Spinal cord (tissue), 10 donors: Measurements from ENCODE around the gene TRIM66. TPM values are rescaled to one million over a fixed set of nuclear protein-coding genes. Genes with fewer than 3 reads are reported as not detected.

Experiments
- DNase-seq, 6 donors: peaks; one replicate each; pipeline versions ENCODE4 v3.0.0 to v3.0.0-alpha.2; 2013 to 2015; ENCODE audit warnings: low spot score in 6 of 6, low read depth in 4 of 6
- H3K27ac ChIP-seq: one replicate; pipeline ENCODE4 v1.5.1; 2013; ENCODE audit warnings: low read depth, low read length, control low read depth
- H3K27me3 ChIP-seq: one replicate; pipeline ENCODE4 v1.6.1; 2013; ENCODE audit warnings: low read length; ENCODE audit not compliant: control insufficient read depth, insufficient read depth
- H3K36me3 ChIP-seq: one replicate; pipeline ENCODE4 v1.6.1; 2013; ENCODE audit warnings: low read length; ENCODE audit not compliant: control insufficient read depth, insufficient read depth
- H3K4me1 ChIP-seq: one replicate; pipeline ENCODE4 v1.6.1; 2013; ENCODE audit warnings: low read length; ENCODE audit not compliant: control insufficient read depth, insufficient read depth
- H3K4me3 ChIP-seq: one replicate; pipeline ENCODE4 v1.5.1; 2013; ENCODE audit warnings: low read depth, low read length, control low read depth
- H3K9me3 ChIP-seq: one replicate; pipeline ENCODE4 v1.6.1; 2013; ENCODE audit warnings: low read length; ENCODE audit not compliant: control insufficient read depth, insufficient read depth
- WGBS: methylation state at CpG from one replicate; pipeline ENCODE4 v1.1.5; 2013; ENCODE audit warnings: missing lambda C conversion rate; ENCODE audit not compliant: insufficient coverage; 5-methylcytosine and 5-hydroxymethylcytosine counted together
- polyA plus RNA-seq, 2 donors: library from polyadenylated mRNA; unstranded; fragments of 120-200 nt; gene quantifications; one replicate each; pipeline ENCODE4 v1.2.1, GENCODE V29; 2013; ENCODE audit not compliant: insufficient read length in 2 of 2
- total RNA-seq, 2 donors: library from RNA; depleted of rRNA in 1 of 2; stranded (reverse); fragments of 120-200 nt in 1 of 2; fragments of >200 nt in 1 of 2; gene quantifications; one replicate each; pipeline versions ENCODE4 v1.2.3 to v1.2.4, GENCODE V29; 2013 to 2014
- donor health status: healthy.

TRIM66 gene
- total and polyA plus RNA-seq, 4 donors: 4.8 to 8.5 (median 7.5) TPM

GRCh38 chr11:8665222-8665621 is 17.2 kb downstream of the TRIM66 start:
- Histone ChIP-seq H3K27me3 (no peaks in the 10 kb centered on the region), H3K4me1 (no peaks in the 10 kb centered on the region), H3K4me3 (no peak overlapping the region), H3K9me3 (no peaks in the 10 kb centered on the region), H3K27ac (no peak overlapping the region), H3K36me3 (no peaks in the 10 kb centered on the region)
- no CpG with 5 or more reads among the region's 1 CpG for whole genome bisulfite sequencing
- DNase-seq: no peak

DNA sequence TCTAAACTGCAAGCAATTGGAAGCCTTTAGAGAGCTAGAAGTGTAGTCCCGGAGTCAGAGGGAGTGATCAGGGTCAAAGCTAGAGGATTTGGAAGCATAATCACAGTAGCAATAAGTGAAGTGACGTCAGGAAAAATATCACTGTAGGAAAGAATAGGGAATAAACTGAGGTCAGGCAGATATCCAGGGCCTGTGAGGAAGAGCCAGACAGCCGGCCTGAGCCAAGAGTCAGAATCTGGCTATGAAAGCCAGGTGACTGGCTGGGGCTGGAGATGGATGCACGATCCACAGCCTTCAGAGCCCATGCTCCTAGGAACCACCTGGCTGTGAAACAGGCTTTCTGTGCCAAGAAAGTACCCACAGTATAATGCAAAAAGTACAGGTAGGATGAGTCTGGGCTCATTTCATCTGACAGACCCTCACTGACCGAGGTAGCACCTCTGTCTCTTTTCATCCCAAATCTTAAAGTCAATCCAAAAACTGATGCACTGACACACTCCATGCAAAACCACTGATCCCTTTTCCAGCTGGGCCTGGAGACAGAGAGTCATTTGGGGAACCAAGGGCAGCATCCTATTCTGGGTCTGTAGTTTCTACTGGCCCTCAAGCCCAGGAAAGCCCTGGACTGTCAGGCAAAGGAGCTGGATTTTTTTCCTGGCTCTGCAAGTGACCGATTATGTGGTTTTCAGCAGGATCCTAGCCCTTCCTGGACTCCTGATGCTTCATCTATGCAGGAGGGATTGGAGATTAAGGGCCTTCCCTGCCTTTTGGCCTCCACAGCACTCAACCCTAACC is 21.3 kb downstream of the TRIM66 start:
- no peaks in the 10 kb centered on the region for H3K9me3 ChIP-seq
- H3K4me1 ChIP-seq: peaks cover 14% of the 10 kb centered on the region
- H3K27me3 ChIP-seq: no peaks in the 10 kb centered on the region
- no peak overlapping the region for H3K4me3 ChIP-seq
- no peak for DNase-seq
- H3K36me3 ChIP-seq: no peaks in the 10 kb centered on the region
- no peak overlapping the region for H3K27ac ChIP-seq
- 84% methylated on average over 5 of the region's 6 CpGs for WGBS

DNA sequence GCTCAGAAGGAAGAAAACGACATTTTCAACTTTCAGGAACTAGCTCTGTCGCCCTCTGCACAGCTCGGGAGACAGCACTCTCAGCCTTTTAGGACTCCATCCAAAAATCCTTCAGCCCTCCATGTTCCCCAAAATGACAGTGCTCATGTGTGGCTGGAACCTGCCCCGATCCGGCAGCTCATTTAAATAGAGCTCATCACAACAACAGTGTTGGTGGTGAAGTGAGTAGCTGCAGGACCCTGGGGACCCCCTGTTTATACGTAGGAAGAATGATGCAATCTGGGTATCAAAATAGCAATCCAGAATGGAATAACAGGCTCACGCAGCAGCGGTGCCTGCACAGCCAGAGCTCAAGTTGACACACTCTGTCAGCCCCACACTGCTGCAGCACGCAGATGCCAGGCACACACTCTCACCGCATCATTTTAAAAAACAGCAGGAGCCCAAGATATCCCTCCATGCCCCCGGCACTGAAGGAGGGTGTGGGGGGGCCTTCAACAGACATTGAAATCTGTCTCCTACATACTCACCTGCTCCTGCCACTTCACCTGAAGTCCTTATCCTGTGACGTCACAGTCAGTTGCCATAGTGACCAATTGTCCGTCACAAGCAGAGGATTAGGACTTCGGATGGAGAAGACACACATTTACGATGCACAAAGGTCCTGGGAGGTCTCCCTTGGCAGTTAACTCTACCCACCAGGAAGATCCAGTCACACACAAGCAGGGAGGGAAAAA is 24.0 kb downstream of the TRIM66 start:
- Histone ChIP-seq H3K4me1 (peaks cover 14% of the 10 kb centered on the region), H3K4me3 (peak overlapping the region; percentile 14), H3K9me3 (no peaks in the 10 kb centered on the region), H3K36me3 (no peaks in the 10 kb centered on the region), H3K27me3 (no peaks in the 10 kb centered on the region), H3K27ac (peak overlapping the region; percentile 18)
- DNase-seq: peak in 3 of 6 donors; percentile 22 to 86 (median 69)
- 28% methylated on average over 6 of the region's 15 CpGs for WGBS

GRCh38 chr11:8656291-8656690 is 26.2 kb downstream of the TRIM66 start:
- H3K9me3 ChIP-seq: no peaks in the 10 kb centered on the region
- H3K4me1 ChIP-seq: peaks cover 14% of the 10 kb centered on the region
- H3K36me3 ChIP-seq: no peaks in the 10 kb centered on the region
- H3K27ac ChIP-seq: no peak overlapping the region
- no peak overlapping the region for H3K4me3 ChIP-seq
- DNase-seq: no peak
- WGBS: 80% methylated on average over 1 of the region's 2 CpGs
- H3K27me3 ChIP-seq: no peaks in the 10 kb centered on the region

- Histone ChIP-seq H3K4me1 (peaks cover 14% of the 10 kb centered on the region), H3K27me3 (no peaks in the 10 kb centered on the region), H3K27ac (no peak overlapping the region), H3K36me3 (peaks cover 1% of the 10 kb centered on the region), H3K4me3 (no peak overlapping the region), H3K9me3 (no peaks in the 10 kb centered on the region)
- DNase-seq: no peak
- WGBS: 100% methylated on average over 1 of the region's 4 CpGs
Observed at GRCh38 chr11:8654503-8654902, 28.0 kb downstream of the TRIM66 start.

GRCh38 chr11:8652140-8652539 is 30.3 kb downstream of the TRIM66 start:
- DNase-seq: no peak
- no peak overlapping the region for H3K27ac ChIP-seq
- 64% methylated on average over 2 of the region's 3 CpGs for WGBS
- H3K27me3 ChIP-seq: no peaks in the 10 kb centered on the region
- H3K36me3 ChIP-seq: peaks cover 11% of the 10 kb centered on the region
- no peak overlapping the region for H3K4me3 ChIP-seq
- H3K9me3 ChIP-seq: no peaks in the 10 kb centered on the region
- H3K4me1 ChIP-seq: no peaks in the 10 kb centered on the region

- H3K36me3 ChIP-seq: peaks cover 20% of the 10 kb centered on the region
- no peak overlapping the region for H3K4me3 ChIP-seq
- H3K27me3 ChIP-seq: no peaks in the 10 kb centered on the region
- DNase-seq: no peak
- WGBS: 100% methylated on average over 1 of the region's 2 CpGs
- H3K27ac ChIP-seq: no peak overlapping the region
- no peaks in the 10 kb centered on the region for H3K9me3 ChIP-seq
- H3K4me1 ChIP-seq: no peaks in the 10 kb centered on the region
Observed at GRCh38 chr11:8650401-8650990, 32.0 kb downstream of the TRIM66 start.

GRCh38 chr11:8649361-8649760 is 33.1 kb downstream of the TRIM66 start:
- H3K27ac ChIP-seq: no peak overlapping the region
- peaks cover 20% of the 10 kb centered on the region for H3K36me3 ChIP-seq
- no peak overlapping the region for H3K4me3 ChIP-seq
- 100% methylated on average over 1 of the region's 2 CpGs for WGBS
- DNase-seq: no peak
- no peaks in the 10 kb centered on the region for H3K27me3 ChIP-seq
- no peaks in the 10 kb centered on the region for H3K9me3 ChIP-seq
- H3K4me1 ChIP-seq: no peaks in the 10 kb centered on the region

DNA sequence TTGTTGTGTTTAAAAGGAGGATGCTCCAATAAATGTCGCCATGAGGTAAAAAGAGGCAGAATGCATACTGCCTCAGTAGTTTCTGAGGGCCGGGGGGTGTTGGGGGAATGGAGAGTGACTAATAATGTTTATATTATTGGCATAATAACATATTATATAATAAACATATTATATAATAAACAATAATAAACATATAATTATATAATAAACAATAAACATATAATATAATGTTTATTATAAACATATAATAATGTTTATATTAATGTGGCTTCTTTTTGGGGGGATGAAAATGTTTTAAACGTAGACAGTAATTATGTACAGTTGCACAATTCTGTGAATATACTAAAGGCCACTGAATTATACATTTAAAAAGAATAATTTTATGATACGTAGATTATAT is 35.6 kb downstream of the TRIM66 start:
- Histone ChIP-seq H3K36me3 (peaks cover 20% of the 10 kb centered on the region), H3K4me3 (no peak overlapping the region), H3K27me3 (no peaks in the 10 kb centered on the region), H3K9me3 (no peaks in the 10 kb centered on the region), H3K27ac (no peak overlapping the region), H3K4me1 (no peaks in the 10 kb centered on the region)
- no peak for DNase-seq
- WGBS: no CpG with 5 or more reads among the region's 4 CpGs
